HG02840 (cell line): ENCODE measurements around the gene ADAMTS16.

Experiments
- ATAC-seq: cut with Tn5 transposase; IDR thresholded peaks from one replicate; pipeline ENCODE4 v1.9.1; 2021; ENCODE audit warnings: mild to moderate bottlenecking, moderate library complexity, moderate number of reproducible peaks; ENCODE audit not compliant: unreplicated experiment, low FRiP score

ADAMTS16 gene

DNA sequence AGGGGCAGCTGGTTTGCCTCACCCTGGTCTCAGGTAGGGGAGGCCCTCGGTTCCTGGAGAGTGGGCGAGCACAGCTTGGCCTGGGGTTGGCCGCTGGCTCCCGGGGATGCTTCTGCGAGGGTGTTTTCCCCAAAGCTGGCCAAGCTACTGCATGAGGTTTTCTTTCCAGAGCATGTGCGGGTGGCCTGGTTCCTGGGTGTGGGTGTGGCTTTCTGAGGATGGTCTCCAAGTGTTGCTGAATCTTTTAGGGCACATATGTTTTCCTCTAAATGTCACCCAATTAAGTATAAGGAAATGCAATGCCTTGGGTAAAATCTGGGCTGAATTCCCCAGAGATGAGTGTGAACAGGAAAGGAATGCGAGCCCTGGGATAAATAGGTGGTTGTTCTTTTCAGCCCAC is 166.6 kb downstream of the ADAMTS16 start:
- no peak for ATAC-seq

- ATAC-seq, result no peak
Observed at GRCh38 chr5:5308319-5308718, 168.2 kb downstream of the ADAMTS16 start.

GRCh38 chr5:5309645-5310044 is 169.5 kb downstream of the ADAMTS16 start:
- no peak for ATAC-seq

DNA sequence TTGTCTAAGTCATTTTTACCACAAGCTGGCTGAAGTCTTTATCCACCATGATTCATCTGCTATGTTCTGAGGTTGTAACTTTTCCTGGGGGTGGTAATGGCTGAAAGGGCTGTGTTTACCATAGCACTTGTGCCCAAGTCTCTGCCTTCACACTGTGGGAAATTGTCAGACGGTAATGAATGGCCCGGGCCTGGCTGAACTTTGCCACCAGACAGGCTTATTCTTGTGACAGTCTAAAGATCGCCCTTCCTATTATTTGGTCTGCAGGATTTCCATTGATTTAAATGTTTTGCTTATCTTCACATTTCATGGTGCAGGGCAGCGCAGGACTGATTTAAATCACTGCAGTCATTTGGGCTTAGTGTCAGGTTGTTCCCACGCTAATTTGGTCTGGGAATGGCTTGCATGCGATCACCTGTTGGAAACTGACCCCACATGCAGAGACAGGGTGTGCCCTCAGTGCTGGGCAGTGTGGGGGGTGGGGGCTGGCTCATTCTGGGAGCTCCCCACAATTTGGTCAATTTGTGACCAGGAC is 173.0 kb downstream of the ADAMTS16 start:
- no peak for ATAC-seq

DNA sequence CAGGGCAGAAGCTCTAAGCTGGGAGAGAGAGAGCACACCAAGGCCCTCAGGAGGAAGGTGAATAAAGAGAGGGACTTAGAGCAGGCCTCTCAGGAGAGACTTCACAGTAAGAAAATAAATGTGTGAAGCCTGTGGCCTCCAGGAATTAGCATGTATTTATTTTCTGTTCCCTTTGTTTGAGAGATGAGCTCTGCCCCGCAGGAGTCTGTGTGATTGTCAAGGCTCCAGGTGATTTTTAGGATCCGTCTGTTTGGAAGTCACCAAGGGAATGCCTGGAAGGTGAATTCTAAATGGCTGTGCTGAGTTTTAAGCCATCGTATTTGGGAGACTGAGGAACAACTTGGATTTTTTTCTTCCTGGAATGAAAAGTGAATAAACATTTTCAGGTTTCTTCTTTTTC is 174.0 kb downstream of the ADAMTS16 start:
- ATAC-seq, result no peak

DNA sequence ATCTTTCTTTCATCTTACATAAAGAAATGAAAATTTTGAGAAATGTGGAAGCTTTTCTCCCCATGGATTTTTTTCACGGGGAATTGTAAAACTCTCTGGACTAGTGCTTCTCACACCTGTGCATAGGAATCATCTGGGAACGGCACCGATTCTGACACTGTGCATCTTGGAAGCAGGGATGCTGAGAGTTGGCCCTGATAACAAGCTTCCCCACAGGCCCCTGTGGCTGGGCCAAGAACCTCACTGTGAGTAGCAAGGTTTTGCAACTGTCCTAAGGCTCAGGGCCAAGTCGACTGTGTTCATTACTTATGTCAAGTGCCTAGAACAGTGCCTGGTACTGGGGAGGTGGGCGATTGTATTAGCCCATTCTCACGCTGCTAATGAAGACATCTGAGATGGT is 174.5 kb downstream of the ADAMTS16 start:
- no peak for ATAC-seq

DNA sequence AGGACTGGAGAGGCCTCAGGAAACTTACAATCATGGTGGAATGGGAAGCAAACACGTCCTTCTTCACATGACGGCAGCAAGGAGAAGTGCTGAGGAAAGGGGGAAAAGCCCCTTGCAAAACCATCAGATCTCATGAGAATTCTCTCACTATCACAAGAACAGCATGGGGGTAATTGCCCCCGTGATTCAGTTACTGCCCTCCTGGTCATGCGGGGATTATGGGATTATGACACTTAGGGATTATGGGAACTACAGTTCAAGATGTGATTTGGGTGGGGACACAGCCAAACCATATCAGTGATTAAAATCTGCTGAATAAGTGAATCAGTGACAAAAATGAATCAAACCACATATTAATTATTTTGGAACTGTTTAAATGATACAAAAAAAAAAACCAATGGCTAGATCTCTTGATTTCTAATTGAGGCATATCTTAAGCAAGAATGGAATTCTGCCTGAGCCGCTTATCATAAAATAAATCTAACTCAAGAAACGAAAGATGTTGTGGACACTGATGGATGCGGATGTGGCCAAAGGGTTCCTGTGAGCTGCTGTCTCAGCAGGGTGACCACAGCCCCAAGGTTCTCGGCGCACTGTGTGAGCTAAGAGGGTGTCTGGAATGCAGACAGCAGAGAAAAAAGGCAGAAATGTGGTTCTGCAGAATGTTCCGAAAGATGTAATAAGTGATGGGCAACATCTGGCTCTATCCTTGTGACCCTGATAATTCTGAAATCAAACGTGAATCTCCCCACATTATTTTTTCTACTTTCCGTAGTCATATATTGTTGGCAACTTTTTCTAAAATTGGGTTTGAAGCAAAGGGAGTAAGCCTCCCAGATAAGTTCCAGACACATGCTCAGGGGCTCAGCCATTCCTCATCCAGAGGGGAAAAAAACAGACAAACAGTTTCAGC is 175.2 kb downstream of the ADAMTS16 start:
- no peak for ATAC-seq

DNA sequence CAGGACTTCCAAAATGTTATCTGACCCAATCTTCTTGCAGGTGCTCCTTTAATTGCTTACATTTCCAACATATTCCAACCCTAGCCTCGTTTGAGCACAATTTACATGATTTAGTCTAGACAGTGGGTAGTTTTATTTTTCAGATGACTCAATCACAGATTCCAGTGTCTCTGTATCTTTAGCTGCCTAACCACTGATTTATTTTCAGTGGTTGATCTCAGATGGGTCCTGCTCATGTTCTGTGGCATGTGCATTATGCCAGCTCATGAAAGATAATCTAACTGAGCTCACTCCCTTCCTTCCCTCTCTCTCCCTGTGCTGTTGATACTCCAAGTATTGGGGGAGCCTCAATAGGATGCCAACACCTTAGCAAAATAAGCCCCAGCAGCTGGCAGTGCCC is 176.2 kb downstream of the ADAMTS16 start:
- no peak for ATAC-seq

GRCh38 chr5:5317976-5318375 is 177.8 kb downstream of the ADAMTS16 start:
- no peak for ATAC-seq

DNA sequence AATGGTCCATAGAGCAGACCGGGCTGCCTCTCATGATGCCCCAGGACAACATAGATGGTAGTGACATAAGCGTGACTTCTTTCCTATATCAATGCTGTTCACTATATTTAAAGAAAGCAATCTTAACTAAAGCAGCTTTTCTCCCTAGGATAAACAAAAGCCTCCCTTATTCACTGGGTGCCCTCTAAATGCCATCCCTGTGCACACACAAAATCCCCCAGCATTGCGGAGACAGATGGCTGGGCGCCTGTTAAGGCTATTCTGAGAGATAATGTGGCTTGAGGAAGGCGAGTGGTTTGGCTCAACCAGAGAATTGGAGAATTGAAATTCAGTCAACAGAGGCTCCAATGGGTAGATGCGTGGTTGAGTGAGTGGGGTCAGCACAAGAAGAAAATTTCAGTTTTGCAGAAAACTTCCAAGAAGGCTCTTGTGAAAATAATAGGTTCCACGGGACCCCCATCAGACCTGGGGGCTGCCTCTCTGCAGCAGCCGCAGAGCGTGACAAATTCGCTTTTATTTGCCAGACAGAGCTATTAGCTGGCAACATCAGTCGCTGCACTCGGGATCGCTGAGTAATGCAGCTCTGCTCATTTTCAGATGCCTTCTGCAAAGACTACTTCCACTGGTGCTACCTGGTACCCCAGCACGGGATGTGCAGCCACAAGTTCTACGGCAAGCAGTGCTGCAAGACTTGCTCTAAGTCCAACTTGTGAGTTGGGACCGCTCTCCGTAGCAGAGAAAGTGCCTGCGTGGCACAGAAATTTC is 178.5 kb downstream of the ADAMTS16 start:
- no peak for ATAC-seq

DNA sequence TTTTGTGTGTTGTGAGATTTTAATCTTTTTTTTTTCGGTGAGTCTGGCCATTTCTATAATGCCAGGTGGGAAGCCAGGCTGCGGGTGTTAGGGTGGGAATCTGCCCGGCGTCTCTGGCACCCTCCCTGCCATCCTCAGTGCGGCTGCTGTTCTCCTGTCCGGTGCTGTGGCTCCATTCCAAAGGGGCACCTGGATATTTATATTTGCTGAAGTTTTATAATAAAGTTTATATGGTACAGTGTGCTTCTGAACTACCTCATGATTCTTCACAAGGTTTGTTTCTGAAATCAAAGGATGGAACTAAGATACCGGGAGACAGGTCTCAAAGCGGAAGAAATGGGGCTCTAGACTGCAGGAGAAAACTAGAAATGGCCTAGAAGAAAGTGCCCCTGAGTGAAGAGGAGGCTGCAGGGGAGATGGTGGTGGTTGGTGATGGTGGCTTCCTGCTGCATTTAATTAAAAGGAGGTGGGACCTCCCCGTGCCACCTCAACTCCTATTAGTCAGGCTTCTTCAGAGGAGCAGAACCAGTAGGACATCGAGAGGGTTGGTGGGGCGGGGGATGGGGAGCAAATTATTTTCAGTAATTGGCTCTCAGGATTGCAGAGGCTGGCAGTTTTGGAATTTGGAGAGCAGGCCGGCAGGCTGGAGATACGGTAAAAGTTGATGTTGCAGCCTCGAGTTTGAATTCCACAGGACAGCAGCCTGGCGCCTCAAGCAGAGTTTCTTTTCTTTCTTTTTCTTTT is 180.1 kb downstream of the ADAMTS16 start:
- ATAC-seq, result no peak

DNA sequence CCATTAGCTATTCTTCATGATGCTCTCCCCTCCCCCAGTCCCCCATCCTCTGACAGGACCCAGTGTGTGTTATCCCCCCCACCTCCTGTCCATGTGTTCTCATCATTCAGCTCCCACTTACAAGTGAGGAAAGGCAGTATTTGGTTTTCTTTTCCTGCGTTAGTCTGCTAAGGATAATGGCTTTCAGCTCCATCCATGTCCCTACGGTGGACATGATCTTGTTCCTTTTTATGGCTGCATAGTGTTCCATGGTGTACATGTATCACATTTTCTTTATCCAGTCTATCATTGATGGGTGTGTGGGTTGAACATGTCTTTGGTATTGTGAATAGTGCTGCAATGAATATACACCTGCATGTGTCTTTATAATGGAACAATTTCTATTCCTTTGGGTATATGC is 181.0 kb downstream of the ADAMTS16 start:
- no peak for ATAC-seq

- ATAC-seq, result no peak
Observed at GRCh38 chr5:5323551-5323950, 183.4 kb downstream of the ADAMTS16 start.

DNA sequence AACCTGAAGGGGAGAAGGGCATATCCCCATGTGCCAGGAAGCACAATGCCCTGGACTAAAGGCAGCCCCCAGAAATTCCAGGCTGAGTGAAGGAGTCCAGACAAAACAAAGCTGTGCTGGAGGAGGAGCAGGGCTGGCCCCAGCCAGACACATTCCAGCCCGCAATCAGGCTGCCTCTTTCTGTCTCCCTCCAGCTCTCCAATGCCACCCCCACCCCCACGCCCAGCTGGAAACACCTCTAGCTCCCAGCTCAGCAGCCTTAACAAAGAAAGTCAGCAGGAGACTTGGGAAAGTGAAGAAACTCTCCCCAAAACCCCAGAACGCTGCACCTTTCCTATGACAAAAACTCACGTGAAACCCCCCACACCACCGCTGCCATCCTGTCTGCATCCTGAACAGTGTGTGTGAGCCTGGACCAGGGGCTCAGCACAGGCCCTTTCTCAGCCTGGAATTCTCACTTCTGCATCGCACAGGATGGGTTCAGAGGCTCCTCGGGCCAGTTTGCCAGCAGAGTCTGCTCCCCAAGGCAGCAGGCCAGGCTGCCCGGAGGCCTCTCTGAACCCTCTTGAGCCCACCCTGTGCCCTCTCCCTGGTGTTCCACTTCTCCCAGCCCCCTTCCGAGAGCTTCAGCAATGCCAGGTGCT is 186.1 kb downstream of the ADAMTS16 start:
- no peak for ATAC-seq

- ATAC-seq, result no peak
Observed at GRCh38 chr5:5327126-5327525, 187.0 kb downstream of the ADAMTS16 start.

DNA sequence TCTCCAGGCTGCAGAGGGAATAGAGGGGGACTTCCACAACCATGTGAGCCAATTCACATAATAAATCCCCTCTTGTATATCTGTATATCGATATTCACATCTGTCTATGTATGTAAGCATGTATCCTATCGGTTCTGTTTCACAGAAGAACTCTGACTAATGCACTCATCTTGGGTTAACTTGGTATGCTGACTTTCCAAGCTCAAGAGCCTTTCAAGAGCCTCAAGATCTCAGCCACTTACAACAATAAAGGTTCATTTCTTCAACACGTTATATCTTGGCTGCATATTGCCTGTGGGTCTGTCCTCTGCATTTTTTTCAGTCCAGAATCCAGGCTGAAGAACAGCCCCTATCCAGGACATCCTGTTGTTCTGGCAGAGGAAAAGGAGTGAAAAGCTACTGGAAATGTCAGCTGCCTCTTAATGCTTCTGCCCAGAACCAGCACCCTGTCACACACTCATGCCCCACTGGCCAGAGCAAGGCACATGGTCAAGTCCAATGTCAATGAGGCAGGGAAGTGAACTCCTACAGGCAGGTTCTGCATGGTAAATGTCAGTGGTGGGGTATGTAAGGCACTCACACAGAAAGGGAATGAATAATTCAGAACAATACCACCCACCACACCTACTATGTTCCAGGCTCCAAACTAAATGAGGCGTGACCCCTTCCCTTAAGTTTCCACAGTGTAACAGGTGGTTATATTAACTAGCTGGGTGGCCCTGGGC is 190.8 kb downstream of the ADAMTS16 start:
- ATAC-seq, result no peak

DNA sequence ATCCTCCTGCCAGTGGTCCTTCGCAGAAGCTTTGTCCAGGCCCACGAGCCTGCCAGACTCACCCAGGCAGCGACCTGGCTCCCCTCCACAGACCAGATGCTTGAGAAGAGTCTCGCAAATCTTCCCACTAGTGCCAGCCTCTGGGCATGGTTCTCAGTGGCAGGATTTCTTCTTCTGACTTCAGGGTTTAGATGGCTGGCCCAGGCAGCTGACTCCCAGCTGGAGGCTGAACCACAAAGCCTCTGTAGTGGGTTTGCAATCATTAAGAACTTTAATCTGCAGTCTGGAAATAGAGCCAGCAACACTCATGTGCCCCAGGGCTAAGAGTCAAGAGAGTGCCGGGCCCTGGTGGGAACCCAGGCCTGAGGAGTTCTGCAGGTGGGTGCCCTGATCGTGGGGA is 191.7 kb downstream of the ADAMTS16 start:
- no peak for ATAC-seq

- no peak for ATAC-seq
Observed at GRCh38 chr5:5332287-5332686, 192.2 kb downstream of the ADAMTS16 start.

- no peak for ATAC-seq
Observed at GRCh38 chr5:5335107-5335506, 195.0 kb downstream of the ADAMTS16 start.
